Muscle of back (tissue), 11 donors: ENCODE measurements around the gene CLCNKA. TPM values are rescaled to one million over a fixed set of nuclear protein-coding genes. Genes with fewer than 3 reads are reported as not detected.

Source experiments
- DNase-seq, 3 donors: peaks; one replicate each; pipeline versions ENCODE4 v3.0.0 to v3.0.0-alpha.2; 2013
- polyA plus RNA-seq, 10 donors: library from polyadenylated mRNA; unstranded; fragments of 120-200 nt; gene quantifications; one replicate each; pipeline ENCODE4 v1.2.1, GENCODE V29; 2013; ENCODE audit not compliant: insufficient read length in 10 of 10

Gene CLCNKA
- polyA plus RNA-seq, 10 donors, result 0.27 to 1.2 (median 0.59) TPM

- no peak for DNase-seq
These were observed 55.8 kb downstream of the CLCNKA start for GRCh38 chr1:16077406-16078245.

GRCh38 chr1:16078925-16079656 is 57.3 kb downstream of the CLCNKA start:
- DNase-seq, result peak; percentile 68 to 92 (median 80)

- DNase-seq, result no peak
These were observed 58.8 kb downstream of the CLCNKA start for GRCh38 chr1:16080422-16081150.

GRCh38 chr1:16081636-16082035 is 59.8 kb downstream of the CLCNKA start:
- no peak for DNase-seq

- peak in 2 of 3 donors; percentile 40 to 54 for DNase-seq
These were observed 60.6 kb downstream of the CLCNKA start for GRCh38 chr1:16082283-16083038.

GRCh38 chr1:16083486-16083885 is 61.6 kb downstream of the CLCNKA start:
- DNase-seq, result no peak

Other genes with a start within 250 kb of the CLCNKA start
- gene UQCRHL, start 214.4 kb upstream of the CLCNKA start, polyA plus RNA-seq, result 1 to 10 TPM in 5 of 10 donors, under 1 TPM in 5; 0.67 to 2.2 (median 0.95) TPM
- 10 to 100 TPM; 28.0 to 40.5 (median 34.9) TPM for gene SPEN, start 174.3 kb upstream of the CLCNKA start, polyA plus RNA-seq
- gene ZBTB17, start 45.9 kb upstream of the CLCNKA start, polyA plus RNA-seq, result 10 to 100 TPM; 16.9 to 33.7 (median 23.1) TPM
- gene SRARP, start 17.8 kb upstream of the CLCNKA start, polyA plus RNA-seq, result under 1 TPM in 1 of 10 donors, not detected in 9; 0.07 TPM
- gene HSPB7, start 4.0 kb upstream of the CLCNKA start, polyA plus RNA-seq, result 100 to 1,000 TPM in 9 of 10 donors, 10 to 100 TPM in 1; 96.0 to 165 (median 132) TPM
- gene CLCNKB, start 21.7 kb downstream of the CLCNKA start, polyA plus RNA-seq, result under 1 TPM in 7 of 10 donors, not detected in 3; 0.07 to 0.44 (median 0.16) TPM
- gene FAM131C, start 51.6 kb downstream of the CLCNKA start, polyA plus RNA-seq, result under 1 TPM in 6 of 10 donors, not detected in 4; 0.15 to 0.29 (median 0.20) TPM
- 1 to 10 TPM; 5.6 to 9.2 (median 7.0) TPM for gene EPHA2, start 134.0 kb downstream of the CLCNKA start, polyA plus RNA-seq
- gene ARHGEF19, start 190.6 kb downstream of the CLCNKA start, polyA plus RNA-seq, result 10 to 100 TPM in 2 of 10 donors, 1 to 10 TPM in 8; 1.7 to 12.4 (median 2.8) TPM
- gene CPLANE2, start 215.1 kb downstream of the CLCNKA start, polyA plus RNA-seq, result 1 to 10 TPM; 1.2 to 3.6 (median 2.3) TPM